ENCODE measurements around the gene DAAM1.

GRCh38 chr14:59200195-59200594 lies 11.7 kb downstream of the DAAM1 start:
- TF ChIP-seq CTCF (conservative IDR thresholded peaks at IDR 0.05 in 1 of 2, IDR thresholded peaks at IDR 0.05 in 1 of 2; ENCODE audit: extremely low read depth in 1 of 2, insufficient read depth in 1 of 2, low read depth in 1 of 2, low read length in 2 of 2) (no peak), EZH2 (IDR thresholded peaks at IDR 0.05; ENCODE audit: borderline replicate concordance, low read length) (no peak)
